ENCODE measurements around the gene MYPOP. TPM values are rescaled to one million over a fixed set of nuclear protein-coding genes. Genes with fewer than 3 reads are reported as not detected.

MYPOP gene
- total RNA-seq, 1 experiment from 2014 or later, result 9.0 TPM

- no peak for TF ChIP-seq CTCF (conservative IDR thresholded peaks at IDR 0.05)
Observed at GRCh38 chr19:45919678-45920077, 17.3 kb upstream of the MYPOP start.

More at GRCh38 chr19:45919678-45920077, 17.3 kb upstream of the MYPOP start:
- no peak overlapping the region for H3T11ph ChIP-seq (ENCODE audit: low read length)
- H3K9ac ChIP-seq (ENCODE audit: extremely low read depth, insufficient read length, low read length), result no peak overlapping the region
- H3K36me3 Mint-ChIP-seq (ENCODE audit: insufficient read depth in 1 of 3, low read depth in 3 of 3), result no peaks in the 10 kb centered on the region
- no peak overlapping the region for H2AFZ ChIP-seq (ENCODE audit: low read length)
- peaks cover 5 to 11% of the 10 kb centered on the region in 2 experiments; a peak in 3 of 4 replicates for H3K4me1 Mint-ChIP-seq
- no peak overlapping the region for H3K4ac ChIP-seq (ENCODE audit: low read depth, low read length)
- no peaks in the 10 kb centered on the region for H3K23me2 ChIP-seq (ENCODE audit: insufficient read length, low read depth, low read length, poor library complexity, severe bottlenecking)
- H3K79me2 ChIP-seq (ENCODE audit: insufficient read depth, low read length), result no peaks in the 10 kb centered on the region
- WGBS (ENCODE audit: extremely low coverage, insufficient read length, low lambda C conversion rate), result no CpG with 5 or more reads among the region's 7 CpGs
- no peak overlapping the region for H4K8ac ChIP-seq (replicated peaks; ENCODE audit: insufficient read length, low read depth, low read length)
- no peak overlapping the region for H2AK5ac ChIP-seq (ENCODE audit: insufficient read length, low read length)
- no peak for DNase-seq
- H4K91ac ChIP-seq (ENCODE audit: insufficient read length, low read depth, low read length), result no peak overlapping the region
- peaks cover 16% of the 10 kb centered on the region; the same call in 1 of the 2 replicates for H3K27me3 Mint-ChIP-seq (ENCODE audit: low read depth)
- no peaks in the 10 kb centered on the region for H3K9me3 Mint-ChIP-seq
- no peak overlapping the region for H3K23ac ChIP-seq (ENCODE audit: insufficient read length, low read depth, low read length)
- H3K27ac Mint-ChIP-seq, result no peak overlapping the region; a peak in 1 of 7 replicates
- H3K27ac ChIP-seq (ENCODE audit: insufficient read length, low read depth, low read length), result no peak overlapping the region
- no peak overlapping the region for H2BK15ac ChIP-seq (ENCODE audit: low read depth, low read length)
- no peak overlapping the region for H2BK20ac ChIP-seq (ENCODE audit: low read depth, low read length, poor library complexity, severe bottlenecking)
- H3K18ac ChIP-seq (ENCODE audit: insufficient read length, low read depth, low read length), result no peak overlapping the region
- no peak overlapping the region for H3K4me3 Mint-ChIP-seq
- no peak overlapping the region for H2BK120ac ChIP-seq (ENCODE audit: low read depth, low read length, poor library complexity, severe bottlenecking)
- H3K9me3 ChIP-seq (ENCODE audit: control insufficient read depth, low read depth, low read length), result no peaks in the 10 kb centered on the region
- no peaks in the 10 kb centered on the region for H3K27me3 ChIP-seq (ENCODE audit: insufficient read depth, low read length)
- H2BK5ac ChIP-seq (ENCODE audit: insufficient read length, low read length), result no peak overlapping the region
- no peaks in the 10 kb centered on the region for H4K20me1 ChIP-seq (ENCODE audit: control insufficient read depth, insufficient read depth, insufficient read length)
- H4K5ac ChIP-seq (ENCODE audit: insufficient read length, low read depth, low read length), result no peak overlapping the region
- H2BK12ac ChIP-seq (ENCODE audit: insufficient read length, low read depth, low read length), result no peak overlapping the region
- no peaks in the 10 kb centered on the region for H3K79me1 ChIP-seq (ENCODE audit: insufficient read depth, low read depth, low read length, poor library complexity, severe bottlenecking)
- H3K14ac ChIP-seq (ENCODE audit: insufficient read depth, low read length), result no peak overlapping the region
- H3K4me1 ChIP-seq (ENCODE audit: insufficient read depth, low read length), result no peaks in the 10 kb centered on the region
- H3K4me2 ChIP-seq (ENCODE audit: insufficient read depth, insufficient read length, low read length), result no peak overlapping the region
- no peak overlapping the region for H3K56ac ChIP-seq (ENCODE audit: insufficient read length, low read depth, low read length)
